GM12891 (cell line): Measurements from ENCODE around the gene ASB18.

Experiments used
- POLR2A ChIP-seq: IDR thresholded peaks from 2 replicates; pipeline ENCODE4 v1.6.1; 2011; ENCODE audit warnings: low read depth, low read length, control low read depth
- POLR2AphosphoS5 ChIP-seq: IDR thresholded peaks from 2 replicates; pipeline ENCODE4 v1.6.1; 2011; ENCODE audit warnings: low read depth, low read length, control low read depth
- POU2F2 ChIP-seq: IDR thresholded peaks from 2 replicates; pipeline ENCODE4 v1.6.1; 2011; ENCODE audit warnings: low read depth, mild to moderate bottlenecking, control low read depth, low read length, moderate library complexity
- TAF1 ChIP-seq: IDR thresholded peaks from 2 replicates; pipeline ENCODE4 v1.6.1; 2011; ENCODE audit warnings: low read depth, low read length, control low read depth

DNA sequence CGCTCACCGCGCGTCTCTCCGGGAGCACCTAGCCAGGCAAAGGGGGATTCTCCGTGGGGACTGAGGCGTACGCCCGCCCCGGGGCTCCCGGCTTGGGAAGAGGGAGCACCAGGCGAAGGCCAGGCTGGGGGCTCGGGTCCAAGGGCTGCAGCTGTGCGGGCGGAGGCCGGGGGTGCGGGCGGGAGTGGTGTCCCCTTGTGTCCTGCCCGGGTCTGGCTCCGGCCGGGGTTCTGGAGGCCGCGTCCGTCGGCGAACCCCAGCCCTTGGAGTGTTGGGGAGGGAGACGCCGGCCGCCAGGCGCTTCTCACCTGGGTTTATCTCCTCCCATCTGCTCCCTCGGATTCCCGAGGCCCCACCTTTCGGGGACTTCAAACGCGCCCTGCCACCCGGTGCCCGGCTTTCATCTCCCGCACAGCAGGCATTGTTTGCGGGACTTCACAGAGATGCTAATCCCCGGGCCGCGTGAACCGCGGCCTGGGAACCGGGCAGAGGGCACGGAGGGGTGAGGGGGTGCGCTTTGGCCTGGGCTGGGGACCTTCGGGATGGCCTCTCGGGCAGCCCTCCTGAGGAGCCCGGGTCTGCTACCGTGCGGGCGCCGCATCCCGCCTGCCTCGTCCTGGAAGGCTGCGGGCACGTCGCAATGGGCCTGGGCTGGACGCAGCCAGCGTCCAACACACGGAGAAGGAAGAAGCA, 91.0 kb downstream of the ASB18 start:
- TF ChIP-seq POLR2AphosphoS5 = no peak
- no peak for TF ChIP-seq TAF1
- no peak for TF ChIP-seq POLR2A
- no peak for TF ChIP-seq POU2F2
